K562 (cell line): ENCODE data around the gene CRAT. TPM values are rescaled to one million over a fixed set of nuclear protein-coding genes. Genes with fewer than 3 reads are reported as not detected.
A peak's percentile ranks its signal among the peaks of the same experiment; 100 is the strongest.

Source experiments
- E2F4 ChIP-seq: sonication (generic); formaldehyde crosslinking; IDR thresholded peaks from 2 replicates; pipeline ENCODE4 v1.8.0; 2022; ENCODE audit warnings: mild to moderate bottlenecking, low read depth, missing genetic modification reagents
- EGR1 ChIP-seq: fragments of 450-650 bp; conservative IDR thresholded peaks from 2 replicates; pipeline ENCODE4 v1.6.1; 2017; ENCODE audit warnings: mild to moderate bottlenecking
- KDM1A ChIP-seq, 2 experiments: fragments of 450-650 bp; IDR thresholded peaks; 2 replicates each; pipeline ENCODE4 v1.6.1; 2016; ENCODE audit warnings: mild to moderate bottlenecking in 2 of 2
- KLF16 ChIP-seq: IDR thresholded peaks from 2 replicates; pipeline ENCODE4 v1.6.1; 2016; ENCODE audit warnings: antibody characterized with exemption
- NFIC ChIP-seq: fragments of 450-650 bp; IDR thresholded peaks from 2 replicates; pipeline ENCODE4 v1.6.1; 2017; ENCODE audit warnings: mild to moderate bottlenecking, inconsistent platforms
- PHB2 ChIP-seq: fragments of 450-650 bp; IDR thresholded peaks from 2 replicates; pipeline ENCODE4 v1.6.1; 2017; ENCODE audit warnings: low read depth
- RAD21 ChIP-seq, 2 experiments: fragments of 250-450 bp in 1 of 2; fragments of 450-650 bp in 1 of 2; sonication (Bioruptor Pico) in 1 of 2; formaldehyde crosslinking in 1 of 2; IDR thresholded peaks in 1 of 2; conservative IDR thresholded peaks in 1 of 2; 2 replicates each; pipeline versions ENCODE4 v1.4.0 to v1.8.0; 2020 to 2022; ENCODE audit warnings: mild to moderate bottlenecking in 2 of 2, moderate library complexity in 1 of 2
- RCOR1 ChIP-seq, 2 experiments: IDR thresholded peaks; 2 replicates each; pipeline ENCODE4 v1.6.1; 2012; ENCODE audit warnings: low read depth in 2 of 2, low read length in 2 of 2, borderline replicate concordance in 1 of 2, improper control_type of control experiment in 1 of 2
- TEAD1 ChIP-seq, 2 experiments: fragments of 450-650 bp in 1 of 2; sonication (generic) in 1 of 2; formaldehyde crosslinking; IDR thresholded peaks; 2 replicates each; pipeline versions ENCODE4 v1.4.0 to v1.8.0; 2020 to 2022; ENCODE audit warnings: mild to moderate bottlenecking in 2 of 2, missing genetic modification reagents in 1 of 2
- XRCC5 ChIP-seq: fragments of 200-400 bp; formaldehyde crosslinking; IDR thresholded peaks from 2 replicates; pipeline ENCODE4 v1.6.1; 2017; ENCODE audit warnings: low read depth, mild to moderate bottlenecking, low read length
- ZBTB7A ChIP-seq: IDR thresholded peaks from 2 replicates; pipeline ENCODE4 v1.6.1; 2011; ENCODE audit warnings: low read depth, mild to moderate bottlenecking, low read length, moderate library complexity, borderline replicate concordance; ENCODE audit not compliant: control insufficient read depth
- polyA plus RNA-seq, 8 experiments: library from polyadenylated mRNA; depleted of rRNA in 4 of 8; stranded (reverse) in 5 of 8; unstranded in 3 of 8; fragments of >200 nt; fragmentation: Nextera tagmentation in 2 of 8; fragmentation: Illumina TruSeq in 1 of 8; extraction: Ambion mirVana in 2 of 8; extraction: Trizol in 1 of 8; gene quantifications; 2 replicates each; pipeline versions ENCODE4 v1.2.1 to v1.2.3, GENCODE V29; 2011 to 2014; ENCODE audit warnings: inconsistent platforms in 1 of 8, missing spikeins in 1 of 8
- total RNA-seq, 7 experiments: library from RNA; depleted of rRNA in 6 of 7; stranded (reverse); fragments of >200 nt in 6 of 7; fragmentation: Illumina TruSeq in 2 of 7; extraction: Trizol in 2 of 7; gene quantifications; 2 replicates each; pipeline versions ENCODE4 v1.2.1 to v1.2.3, GENCODE V29; 2011 to 2021; ENCODE audit warnings: low replicate concordance in 1 of 7
- TF ChIP-seq, protein P1 (sequence below): fragments of 450-650 bp; IDR thresholded peaks from 2 replicates; pipeline ENCODE4 v1.7.1; 2018; ENCODE audit warnings: mild to moderate bottlenecking, low read depth; ENCODE audit not compliant: partially characterized antibody
- TF ChIP-seq, protein P2 (sequence below), 2 experiments: fragments of 450-650 bp; formaldehyde crosslinking in 1 of 2; IDR thresholded peaks; 2 replicates each; pipeline versions ENCODE4 v1.4.0 to v1.6.1; 2014 to 2020; ENCODE audit warnings: mild to moderate bottlenecking in 2 of 2, borderline replicate concordance in 1 of 2, low read depth in 1 of 2

CRAT gene
- total and polyA plus RNA-seq, 9 of the 15 experiments (the other 6 are each of a cell fraction or from before 2014, with no cell fraction given): 0.20 to 13.8 (median 5.4) TPM

- TF ChIP-seq, protein P1, sequence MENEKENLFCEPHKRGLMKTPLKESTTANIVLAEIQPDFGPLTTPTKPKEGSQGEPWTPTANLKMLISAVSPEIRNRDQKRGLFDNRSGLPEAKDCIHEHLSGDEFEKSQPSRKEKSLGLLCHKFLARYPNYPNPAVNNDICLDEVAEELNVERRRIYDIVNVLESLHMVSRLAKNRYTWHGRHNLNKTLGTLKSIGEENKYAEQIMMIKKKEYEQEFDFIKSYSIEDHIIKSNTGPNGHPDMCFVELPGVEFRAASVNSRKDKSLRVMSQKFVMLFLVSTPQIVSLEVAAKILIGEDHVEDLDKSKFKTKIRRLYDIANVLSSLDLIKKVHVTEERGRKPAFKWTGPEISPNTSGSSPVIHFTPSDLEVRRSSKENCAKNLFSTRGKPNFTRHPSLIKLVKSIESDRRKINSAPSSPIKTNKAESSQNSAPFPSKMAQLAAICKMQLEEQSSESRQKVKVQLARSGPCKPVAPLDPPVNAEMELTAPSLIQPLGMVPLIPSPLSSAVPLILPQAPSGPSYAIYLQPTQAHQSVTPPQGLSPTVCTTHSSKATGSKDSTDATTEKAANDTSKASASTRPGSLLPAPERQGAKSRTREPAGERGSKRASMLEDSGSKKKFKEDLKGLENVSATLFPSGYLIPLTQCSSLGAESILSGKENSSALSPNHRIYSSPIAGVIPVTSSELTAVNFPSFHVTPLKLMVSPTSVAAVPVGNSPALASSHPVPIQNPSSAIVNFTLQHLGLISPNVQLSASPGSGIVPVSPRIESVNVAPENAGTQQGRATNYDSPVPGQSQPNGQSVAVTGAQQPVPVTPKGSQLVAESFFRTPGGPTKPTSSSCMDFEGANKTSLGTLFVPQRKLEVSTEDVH: no peak
- TF ChIP-seq EGR1: peak; percentile 72
- TF ChIP-seq RCOR1 (IDR thresholded peaks at IDR 0.05; ENCODE audit: borderline replicate concordance in 1 of 2, low read depth in 2 of 2, low read length in 2 of 2): peak in 1 of 2 experiments; percentile 60; a peak in 2 of 4 replicates
- peak; percentile 44; the same call in 1 of the 2 replicates for TF ChIP-seq KLF16
- peak; percentile 76; the same call in 1 of the 2 replicates for TF ChIP-seq XRCC5
- TF ChIP-seq ZBTB7A: 0 out of 2 replicates have a peak, but pooled peaks have one; percentile 8
- TF ChIP-seq E2F4 (CRISPR knock-in tag): no peak
- 0 out of 4 replicates have a peak, but pooled peaks of 1 of the 2 experiments have one; percentile 38 for TF ChIP-seq TEAD1 (CRISPR knock-in tag; IDR thresholded peaks at IDR 0.05)
- peak; percentile 38 to 60 for TF ChIP-seq RAD21 (CRISPR knock-in tag; conservative IDR thresholded peaks at IDR 0.05 in 1 of 2, IDR thresholded peaks at IDR 0.05 in 1 of 2)
- 0 out of 2 replicates have a peak, but pooled peaks have one; percentile 24 for TF ChIP-seq NFIC
- no peak for TF ChIP-seq PHB2
- TF ChIP-seq, protein P2, sequence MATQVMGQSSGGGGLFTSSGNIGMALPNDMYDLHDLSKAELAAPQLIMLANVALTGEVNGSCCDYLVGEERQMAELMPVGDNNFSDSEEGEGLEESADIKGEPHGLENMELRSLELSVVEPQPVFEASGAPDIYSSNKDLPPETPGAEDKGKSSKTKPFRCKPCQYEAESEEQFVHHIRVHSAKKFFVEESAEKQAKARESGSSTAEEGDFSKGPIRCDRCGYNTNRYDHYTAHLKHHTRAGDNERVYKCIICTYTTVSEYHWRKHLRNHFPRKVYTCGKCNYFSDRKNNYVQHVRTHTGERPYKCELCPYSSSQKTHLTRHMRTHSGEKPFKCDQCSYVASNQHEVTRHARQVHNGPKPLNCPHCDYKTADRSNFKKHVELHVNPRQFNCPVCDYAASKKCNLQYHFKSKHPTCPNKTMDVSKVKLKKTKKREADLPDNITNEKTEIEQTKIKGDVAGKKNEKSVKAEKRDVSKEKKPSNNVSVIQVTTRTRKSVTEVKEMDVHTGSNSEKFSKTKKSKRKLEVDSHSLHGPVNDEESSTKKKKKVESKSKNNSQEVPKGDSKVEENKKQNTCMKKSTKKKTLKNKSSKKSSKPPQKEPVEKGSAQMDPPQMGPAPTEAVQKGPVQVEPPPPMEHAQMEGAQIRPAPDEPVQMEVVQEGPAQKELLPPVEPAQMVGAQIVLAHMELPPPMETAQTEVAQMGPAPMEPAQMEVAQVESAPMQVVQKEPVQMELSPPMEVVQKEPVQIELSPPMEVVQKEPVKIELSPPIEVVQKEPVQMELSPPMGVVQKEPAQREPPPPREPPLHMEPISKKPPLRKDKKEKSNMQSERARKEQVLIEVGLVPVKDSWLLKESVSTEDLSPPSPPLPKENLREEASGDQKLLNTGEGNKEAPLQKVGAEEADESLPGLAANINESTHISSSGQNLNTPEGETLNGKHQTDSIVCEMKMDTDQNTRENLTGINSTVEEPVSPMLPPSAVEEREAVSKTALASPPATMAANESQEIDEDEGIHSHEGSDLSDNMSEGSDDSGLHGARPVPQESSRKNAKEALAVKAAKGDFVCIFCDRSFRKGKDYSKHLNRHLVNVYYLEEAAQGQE (IDR thresholded peaks at IDR 0.05; ENCODE audit: borderline replicate concordance): peak; percentile 44; the same call in 1 of the 2 replicates
- TF ChIP-seq, protein P2 (CRISPR knock-in tag; IDR thresholded peaks at IDR 0.05; ENCODE audit: low read depth): no peak
- TF ChIP-seq KDM1A (IDR thresholded peaks at IDR 0.05): no peak
Measured at GRCh38 chr9:129143031-129143927, 32.7 kb upstream of the CRAT start (continued).
